Muscle of leg (tissue), 11 donors: ENCODE measurements around the gene NOLC1. TPM values are rescaled to one million over a fixed set of nuclear protein-coding genes. Genes with fewer than 3 reads are reported as not detected.

Experiments used
- DNase-seq: peaks from one replicate; pipeline ENCODE4 v3.0.0; 2013
- H3K27ac ChIP-seq: one replicate; pipeline ENCODE4 v1.5.1; 2013; ENCODE audit warnings: mild to moderate bottlenecking, low read length, control low read depth
- H3K27me3 ChIP-seq: one replicate; pipeline ENCODE4 v1.6.1; 2013; ENCODE audit warnings: low read length; ENCODE audit not compliant: control insufficient read depth, insufficient read depth
- H3K36me3 ChIP-seq: one replicate; pipeline ENCODE4 v1.6.1; 2013; ENCODE audit warnings: low read length; ENCODE audit not compliant: control insufficient read depth, insufficient read depth
- H3K4me1 ChIP-seq: one replicate; pipeline ENCODE4 v1.6.1; 2013; ENCODE audit warnings: low read length; ENCODE audit not compliant: control insufficient read depth, insufficient read depth
- H3K4me3 ChIP-seq: one replicate; pipeline ENCODE4 v1.5.1; 2013; ENCODE audit warnings: low read length, control low read depth
- H3K9me3 ChIP-seq: replicated peaks from 2 replicates; pipeline ENCODE4 v1.6.1; 2013; ENCODE audit warnings: low read depth, low read length; ENCODE audit not compliant: control insufficient read depth
- WGBS: methylation state at CpG from one replicate; pipeline ENCODE4 v1.1.5; 2013; ENCODE audit warnings: missing lambda C conversion rate; ENCODE audit not compliant: insufficient coverage; 5-methylcytosine and 5-hydroxymethylcytosine counted together
- polyA plus RNA-seq, 8 donors: library from polyadenylated mRNA; unstranded; fragments of 120-200 nt; gene quantifications; one replicate each; pipeline versions ENCODE4 v1.2.1 to v1.2.3, GENCODE V29; 2013; ENCODE audit warnings: inconsistent platforms in 1 of 8, low replicate concordance in 1 of 8; ENCODE audit not compliant: insufficient read length in 8 of 8, insufficient read depth in 1 of 8
- total RNA-seq: library from RNA; stranded (reverse); fragments of 120-200 nt; gene quantifications from one replicate; pipeline ENCODE4 v1.2.4, GENCODE V29; 2013

The NOLC1 gene
- total and polyA plus RNA-seq, 9 donors, result 34.5 to 78.2 (median 67.3) TPM

DNA sequence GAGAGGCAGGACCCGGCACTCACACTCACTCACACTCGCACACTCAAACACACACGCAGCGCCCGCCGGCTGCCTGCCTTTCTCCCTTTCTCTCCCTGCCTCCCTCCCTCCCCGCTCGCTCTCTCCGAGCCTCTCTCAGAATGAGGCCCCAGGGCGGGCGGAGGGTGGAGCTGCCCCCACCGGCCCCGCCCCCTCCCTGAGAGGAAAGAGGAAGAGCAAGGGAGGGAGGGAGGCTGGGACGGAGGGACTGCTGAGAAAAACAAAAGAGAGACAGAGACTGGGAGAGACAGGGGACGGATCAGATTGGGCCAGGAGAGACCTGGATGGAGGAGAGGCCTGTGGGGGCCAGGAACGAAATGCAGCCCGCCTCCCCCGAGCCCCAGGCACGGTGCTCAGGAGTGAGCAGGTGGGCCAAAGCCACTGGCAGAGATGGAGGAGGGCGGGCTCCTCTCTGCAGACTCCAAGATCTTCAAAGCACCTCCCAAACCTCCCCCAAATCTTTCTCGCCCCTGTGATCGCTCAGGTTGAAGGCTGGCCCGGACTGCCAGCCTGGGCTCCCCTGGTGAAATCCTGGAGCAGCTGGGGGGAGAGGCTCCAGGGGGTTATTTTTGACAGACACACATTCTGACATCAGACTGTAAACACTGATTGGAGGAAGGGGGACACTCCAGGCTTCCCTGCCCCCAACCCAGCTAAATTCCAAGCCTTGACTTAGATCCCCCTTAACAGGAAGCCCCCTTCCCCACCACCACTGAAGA lies 37.1 kb upstream of the NOLC1 start:
- Histone ChIP-seq H3K4me1 (peaks cover 68% of the 10 kb centered on the region), H3K27ac (peak overlapping the region; percentile 93), H3K4me3 (peak overlapping the region; percentile 87), H3K36me3 (peaks cover 20% of the 10 kb centered on the region), H3K9me3 (no peaks in the 10 kb centered on the region), H3K27me3 (no peaks in the 10 kb centered on the region)
- 0% methylated on average over 6 of the region's 23 CpGs for WGBS
- peak; percentile 97 for DNase-seq

DNA sequence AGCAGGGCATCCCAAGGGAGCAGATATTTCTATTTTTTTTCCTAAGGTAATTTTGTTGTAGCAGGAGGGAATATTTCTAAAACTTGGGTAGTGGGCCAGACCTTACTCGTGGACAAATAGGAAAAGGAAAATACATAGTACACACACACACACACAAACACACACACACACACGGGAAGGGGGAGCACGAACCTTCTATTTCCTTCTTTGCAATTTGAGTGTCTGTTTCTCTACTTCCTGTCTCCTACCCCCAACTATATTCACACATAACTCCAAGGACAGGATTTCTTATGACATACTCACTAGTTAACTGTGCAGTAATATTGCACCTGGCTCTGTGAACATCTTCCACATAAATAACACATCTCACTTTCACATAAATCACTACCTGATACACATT lies 36.4 kb upstream of the NOLC1 start:
- Histone ChIP-seq H3K4me1 (peaks cover 70% of the 10 kb centered on the region), H3K4me3 (peak overlapping the region; percentile 87), H3K27me3 (no peaks in the 10 kb centered on the region), H3K36me3 (peaks cover 13% of the 10 kb centered on the region), H3K9me3 (no peaks in the 10 kb centered on the region), H3K27ac (peak overlapping the region; percentile 93)
- DNase-seq, result peak; percentile 40
- 14% methylated on average over 2 of the region's 3 CpGs for WGBS

DNA sequence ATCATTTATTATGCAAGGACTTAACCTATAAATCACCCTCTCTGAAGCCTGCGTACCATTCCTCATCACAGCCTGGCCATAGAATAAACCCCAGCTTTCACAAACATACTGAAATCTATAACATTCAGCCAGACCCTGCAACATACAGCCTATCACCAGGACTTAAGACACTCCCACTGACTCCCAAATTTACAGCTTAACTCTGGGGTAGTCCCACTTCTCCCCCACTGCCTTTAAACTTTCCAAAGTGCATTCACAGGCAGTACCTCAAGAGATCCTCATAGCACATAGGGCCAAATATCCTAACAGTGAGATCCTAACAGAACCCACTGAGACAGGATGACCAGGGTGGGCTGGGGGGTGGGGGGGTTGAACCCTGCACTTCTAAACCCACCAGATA lies 35.5 kb upstream of the NOLC1 start:
- H3K27ac ChIP-seq, result peak overlapping the region; percentile 99
- no peaks in the 10 kb centered on the region for H3K27me3 ChIP-seq
- H3K36me3 ChIP-seq, result peaks cover 5% of the 10 kb centered on the region
- peaks cover 79% of the 10 kb centered on the region for H3K4me1 ChIP-seq
- H3K9me3 ChIP-seq, result no peaks in the 10 kb centered on the region
- DNase-seq, result no peak
- whole genome bisulfite sequencing, result 83% methylated on average over 1 of the region's 1 CpG
- H3K4me3 ChIP-seq, result no peak overlapping the region

DNA sequence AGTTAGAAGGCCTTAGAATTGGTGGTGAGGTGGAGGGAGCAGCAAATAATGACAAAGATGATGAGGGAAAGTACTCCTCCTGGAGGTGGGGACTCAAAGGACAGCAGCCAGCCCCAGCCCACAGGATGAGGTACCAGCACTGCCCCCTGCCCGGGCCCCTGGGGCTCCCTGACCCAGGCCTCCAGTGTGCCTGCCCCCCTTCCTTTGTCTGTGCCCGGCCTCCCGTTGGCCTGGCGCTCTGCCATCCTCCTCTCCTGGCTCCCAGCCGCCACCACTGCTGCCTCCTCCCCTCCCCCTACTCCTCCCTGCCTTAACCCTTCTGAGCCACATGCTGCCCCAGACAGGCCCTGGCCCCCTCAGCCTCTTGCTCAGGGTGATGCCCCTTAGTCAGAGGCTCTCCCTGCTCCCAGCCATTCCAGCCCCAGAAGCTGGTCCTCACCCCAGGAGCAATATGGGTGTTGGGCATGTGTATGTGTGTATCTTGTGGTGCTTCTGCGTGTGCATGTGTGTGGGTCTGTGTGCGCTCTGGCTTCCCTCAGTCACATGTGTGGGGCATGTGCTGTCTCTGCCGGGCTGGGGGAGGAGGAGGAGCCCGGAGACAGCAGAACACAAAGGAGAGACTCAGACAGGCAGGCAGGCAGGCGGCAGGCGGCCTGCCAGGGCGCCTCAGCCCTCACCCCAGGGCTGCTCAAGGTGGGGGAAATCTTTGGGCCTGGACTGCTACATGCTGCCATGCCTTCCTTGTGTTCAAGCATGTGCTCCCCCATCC lies 34.6 kb upstream of the NOLC1 start:
- H3K4me3 ChIP-seq, result peak overlapping the region; percentile 93
- 7% methylated on average over 12 of the region's 12 CpGs for WGBS
- peaks cover 81% of the 10 kb centered on the region for H3K4me1 ChIP-seq

DNA sequence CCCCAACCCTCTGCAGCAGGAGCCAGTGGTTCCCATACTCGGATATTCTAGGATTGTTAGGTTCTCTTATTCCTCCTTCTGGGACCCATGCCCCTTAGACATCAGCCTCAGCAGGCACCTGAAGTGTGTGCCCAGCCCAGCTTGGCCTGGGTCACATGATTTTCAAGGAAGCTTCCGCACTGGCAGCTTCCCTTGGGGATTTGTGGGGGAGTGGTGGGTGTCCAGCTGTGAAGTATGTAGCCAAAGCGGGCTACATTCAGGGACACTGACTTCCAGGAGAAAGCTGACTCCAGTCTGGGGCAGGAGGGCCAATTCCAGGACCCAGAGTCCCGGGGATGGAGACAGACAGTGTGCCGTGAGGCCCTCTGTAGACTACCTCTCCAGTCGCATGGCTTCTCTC lies 33.3 kb upstream of the NOLC1 start:
- Histone ChIP-seq H3K27me3 (no peaks in the 10 kb centered on the region), H3K36me3 (peaks cover 4% of the 10 kb centered on the region), H3K27ac (peak overlapping the region; percentile 99), H3K4me1 (peaks cover 68% of the 10 kb centered on the region), H3K4me3 (peak overlapping the region; percentile 93), H3K9me3 (no peaks in the 10 kb centered on the region)
- WGBS, result 0% methylated on average over 1 of the region's 6 CpGs
- DNase-seq, result peak; percentile 60

More for the DNA sequence above, 34.6 kb upstream of the NOLC1 start:
- no peaks in the 10 kb centered on the region for H3K9me3 ChIP-seq
- peak overlapping the region; percentile 99 for H3K27ac ChIP-seq
- H3K36me3 ChIP-seq, result peaks cover 2% of the 10 kb centered on the region
- peak; percentile 85 for DNase-seq
- no peaks in the 10 kb centered on the region for H3K27me3 ChIP-seq

DNA sequence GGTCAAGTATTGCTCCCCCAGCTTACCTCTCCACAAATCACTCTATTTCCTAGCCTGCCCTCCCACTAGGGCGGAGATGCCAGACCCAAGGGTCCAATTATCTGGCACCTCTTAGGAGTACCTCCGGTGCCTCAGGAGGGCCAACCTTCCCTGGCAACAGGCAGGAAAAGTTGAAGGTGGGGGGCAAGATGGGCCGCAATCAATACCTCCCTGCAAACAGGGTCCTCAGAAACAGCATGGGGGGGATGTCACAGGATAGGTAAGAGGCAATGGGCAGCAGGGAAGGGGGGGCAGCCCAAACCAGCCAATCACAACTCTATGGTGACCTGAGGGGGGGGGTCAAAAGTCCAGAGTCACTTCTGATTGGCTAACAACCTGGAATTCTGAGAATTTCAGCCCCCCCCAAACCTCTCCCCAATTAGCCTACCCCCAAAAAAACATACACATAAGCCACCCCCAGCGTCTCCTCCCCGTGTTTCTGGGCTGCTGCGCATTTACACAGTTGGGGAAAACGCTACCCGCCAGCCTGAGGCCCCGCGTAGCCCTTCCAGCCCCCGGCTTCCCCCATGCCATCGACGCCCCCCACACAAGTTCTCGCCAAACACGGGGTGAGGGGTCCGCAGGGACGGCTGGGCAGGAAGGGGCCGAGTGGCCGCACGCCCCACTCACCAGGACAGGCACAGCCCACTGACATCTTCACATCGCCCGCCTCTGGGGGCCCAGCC lies 32.6 kb upstream of the NOLC1 start:
- DNase-seq, result peak; percentile 86
- WGBS, result 0% methylated on average over 20 of the region's 22 CpGs

DNA sequence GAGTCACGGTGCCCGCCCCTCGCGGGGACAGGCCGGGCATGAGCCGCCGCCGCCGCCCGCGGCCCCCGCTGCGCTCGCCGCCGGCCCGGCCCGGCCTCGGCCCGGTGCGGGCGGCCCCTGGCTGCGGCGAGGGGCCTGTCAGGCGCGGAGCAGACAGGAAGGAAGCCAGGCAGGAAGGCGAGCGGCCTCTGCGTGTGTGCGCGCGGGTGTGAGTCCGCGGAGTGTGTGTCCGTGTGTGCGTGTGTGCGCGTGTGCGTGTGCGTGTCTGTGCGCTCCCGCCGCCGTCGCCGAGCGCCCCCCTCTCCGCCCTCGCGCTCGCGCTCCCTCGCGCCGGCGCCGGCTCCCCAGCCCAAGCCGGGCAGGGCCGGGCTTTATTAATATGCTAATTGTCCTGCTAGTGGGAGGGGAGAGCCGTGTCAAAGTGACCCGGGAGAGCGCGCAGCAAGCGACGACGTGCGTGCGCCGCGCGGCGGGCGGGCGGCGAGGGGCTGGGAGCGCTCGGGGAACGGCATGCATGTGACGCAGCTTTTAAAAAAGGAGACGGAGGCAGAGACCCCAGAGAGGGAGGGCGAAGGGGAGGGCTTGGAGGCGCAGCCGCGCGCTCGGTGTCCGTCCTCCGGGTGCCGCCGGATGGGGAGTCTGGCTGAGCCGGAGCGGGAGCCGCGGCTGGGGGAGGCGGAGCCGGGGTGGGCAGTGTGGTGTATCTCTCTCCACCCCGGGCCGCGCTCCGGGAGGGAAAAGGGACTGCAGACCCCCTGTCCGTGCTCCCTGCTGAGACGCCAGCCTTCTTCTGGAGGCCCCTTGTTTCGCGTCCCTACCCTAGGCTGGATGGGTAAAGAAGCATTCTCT lies 31.8 kb upstream of the NOLC1 start, which contains the start of gene LDB1:
TSS of gene LDB1 (minus strand) at position 227 of the 849 bp plus-strand sequence. CDS start 258 bp downstream, outside the sequence.
- Histone ChIP-seq H3K9me3 (no peaks in the 10 kb centered on the region), H3K27ac (peak within 1 kb of the TSS; percentile 99), H3K36me3 (peaks cover 4% of the 10 kb centered on the region), H3K4me1 (peaks cover 60% of the 10 kb centered on the region), H3K27me3 (no peaks in the 10 kb centered on the region), H3K4me3 (peak within 1 kb of the TSS; percentile 93)
- under 1% methylated on average over 88 of the region's 104 CpGs for whole genome bisulfite sequencing
- peak; percentile 94 for DNase-seq

More for the DNA sequence above, 32.6 kb upstream of the NOLC1 start:
- H3K4me1 ChIP-seq, result peaks cover 65% of the 10 kb centered on the region
- no peaks in the 10 kb centered on the region for H3K9me3 ChIP-seq
- H3K4me3 ChIP-seq, result peak overlapping the region; percentile 93
- H3K36me3 ChIP-seq, result peaks cover 4% of the 10 kb centered on the region
- no peaks in the 10 kb centered on the region for H3K27me3 ChIP-seq
- H3K27ac ChIP-seq, result peak overlapping the region; percentile 99

DNA sequence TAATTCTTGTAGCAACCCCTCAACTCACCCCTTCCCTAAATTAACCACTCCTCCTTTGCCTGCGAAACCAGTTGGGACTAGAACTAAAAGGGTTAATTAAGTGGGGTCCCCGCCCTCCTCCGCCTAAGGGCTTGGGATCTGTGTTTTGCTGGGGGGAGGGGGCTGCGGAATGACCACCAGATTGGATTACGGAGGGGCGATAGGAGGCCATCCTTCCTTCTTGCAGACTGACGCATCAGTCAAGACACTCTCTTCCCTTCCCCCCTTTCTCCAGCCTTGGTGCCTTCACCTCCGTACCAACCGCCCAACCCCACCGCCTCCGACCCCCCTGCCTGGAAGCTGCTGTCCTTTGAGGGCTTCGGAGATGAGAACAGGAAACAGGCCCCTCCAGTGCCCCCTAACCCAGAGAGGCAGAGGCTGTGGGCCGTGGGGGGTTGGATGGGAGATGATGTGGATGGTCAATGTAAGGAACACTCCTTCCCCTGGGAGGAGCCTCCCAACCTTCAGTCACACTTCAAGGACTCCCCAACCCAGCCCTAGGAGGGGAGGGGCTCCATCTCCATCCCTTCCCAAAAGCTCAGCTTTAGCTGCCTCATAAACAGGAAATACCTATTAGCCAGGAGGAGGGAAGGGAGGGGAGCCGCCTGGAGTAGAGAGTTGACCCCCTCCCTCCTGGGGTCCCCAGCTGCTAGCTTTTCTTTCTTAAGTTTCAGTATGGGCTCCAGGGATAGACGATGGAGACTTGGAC lies 31.0 kb upstream of the NOLC1 start:
- no peaks in the 10 kb centered on the region for H3K27me3 ChIP-seq
- 0% methylated on average over 4 of the region's 15 CpGs for WGBS
- peak; percentile 95 for DNase-seq
- peaks cover 4% of the 10 kb centered on the region for H3K36me3 ChIP-seq
- H3K27ac ChIP-seq, result peak overlapping the region; percentile 99
- peaks cover 52% of the 10 kb centered on the region for H3K4me1 ChIP-seq
- H3K9me3 ChIP-seq, result no peaks in the 10 kb centered on the region
- H3K4me3 ChIP-seq, result peak overlapping the region; percentile 93
